IMR-90 (cell line): ENCODE results near the gene OR5M11. TPM values are rescaled to one million over a fixed set of nuclear protein-coding genes. Genes with fewer than 3 reads are reported as not detected.
"Not testable (repeated sequence)": the region's sequence is repeated elsewhere in the genome, so short reads cannot be mapped to it uniquely, and the experiment has no call there.

ENCODE experiments used
- ATAC-seq: fragments of 200-7000 bp; cut with Tn5 transposase; 2 replicates; pipeline ENCODE4 v1.9.1; 2020; ENCODE audit warnings: low read depth, mild to moderate bottlenecking, moderate library complexity
- BruUV-seq: library from RNA; stranded (reverse); fragments of 400-500 nt; replicated peaks from 2 replicates; lab custom pipeline; 2021; lab: Mats Ljungman, UMichigan
- CTCF ChIA-PET: fragments of 300-600 bp; formaldehyde crosslinking; extraction: SDS; loops from one replicate; lab custom pipeline; 2021; ENCODE audit warnings: antibody characterized with exemption; lab: Yijun Ruan, JAX
- POLR2A ChIA-PET: fragments of 300-600 bp; sonication (Branson Sonifier 250); formaldehyde crosslinking; loops from one replicate; lab custom pipeline; 2022; ENCODE audit warnings: antibody characterized with exemption; ENCODE audit not compliant: unreplicated experiment; lab: Charles Lee
- DNase-seq: peaks from one replicate; pipeline ENCODE4 v3.0.0; 2013
- H2AFZ ChIP-seq: replicated peaks from 2 replicates; pipeline ENCODE3; 2013; ENCODE audit warnings: low read length, mild to moderate bottlenecking; ENCODE audit not compliant: poor library complexity
- H2AK5ac ChIP-seq: 2 replicates; pipeline ENCODE4 v1.6.1; 2013; ENCODE audit warnings: low read depth, low read length, inconsistent platforms
- H2AK9ac ChIP-seq: replicated peaks from 2 replicates; pipeline ENCODE3; 2013; ENCODE audit warnings: mild to moderate bottlenecking, low read depth, low read length, moderate library complexity; ENCODE audit not compliant: poor library complexity
- H2BK120ac ChIP-seq: 2 replicates; pipeline ENCODE4 v1.6.1; 2013; ENCODE audit warnings: low read depth, low read length, inconsistent platforms
- H2BK15ac ChIP-seq: 3 replicates; pipeline ENCODE4 v1.6.1; 2013; ENCODE audit warnings: low read depth, low read length, inconsistent platforms
- H2BK20ac ChIP-seq: 2 replicates; pipeline ENCODE4 v1.6.1; 2013; ENCODE audit warnings: low read depth, mild to moderate bottlenecking, inconsistent platforms, low read length, moderate library complexity
- H2BK5ac ChIP-seq: 2 replicates; pipeline ENCODE4 v1.6.1; 2013; ENCODE audit warnings: mild to moderate bottlenecking, low read depth, low read length, inconsistent platforms; ENCODE audit not compliant: poor library complexity, severe bottlenecking
- H3K14ac ChIP-seq: replicated peaks from 2 replicates; pipeline ENCODE4 v1.6.1; 2013; ENCODE audit warnings: low read depth, low read length, inconsistent platforms
- H3K18ac ChIP-seq: 2 replicates; pipeline ENCODE4 v1.6.1; 2013; ENCODE audit warnings: low read depth, low read length, control low read depth
- H3K23ac ChIP-seq: 2 replicates; pipeline ENCODE4 v1.6.1; 2013; ENCODE audit warnings: low read depth, low read length, inconsistent platforms
- H3K27ac ChIP-seq: 2 replicates; pipeline ENCODE4 v1.5.1; 2013; ENCODE audit warnings: mild to moderate bottlenecking, control low read depth, low read length; ENCODE audit not compliant: insufficient read depth
- H3K27me3 ChIP-seq: 2 replicates; pipeline ENCODE4 v1.6.1; 2013; ENCODE audit warnings: low read length; ENCODE audit not compliant: control insufficient read depth, insufficient read depth
- H3K36me3 ChIP-seq: 2 replicates; pipeline ENCODE4 v1.6.1; 2013; ENCODE audit warnings: low read length, mixed read lengths; ENCODE audit not compliant: control insufficient read depth, insufficient read depth
- H3K4ac ChIP-seq: 2 replicates; pipeline ENCODE4 v1.6.1; 2013; ENCODE audit warnings: low read depth, low read length, inconsistent platforms
- H3K4me1 ChIP-seq: 2 replicates; pipeline ENCODE4 v1.6.1; 2013; ENCODE audit warnings: low read length, mixed read lengths; ENCODE audit not compliant: control insufficient read depth, insufficient read depth
- H3K4me2 ChIP-seq: 2 replicates; pipeline ENCODE4 v1.6.1; 2013; ENCODE audit warnings: low read depth, mild to moderate bottlenecking, control low read depth, low read length, moderate library complexity
- H3K4me3 ChIP-seq: 2 replicates; pipeline ENCODE4 v1.5.1; 2013; ENCODE audit warnings: low read depth, mild to moderate bottlenecking, control low read depth, low read length, moderate library complexity; ENCODE audit not compliant: insufficient read depth
- H3K56ac ChIP-seq: 2 replicates; pipeline ENCODE4 v1.6.1; 2013; ENCODE audit warnings: low read length, inconsistent platforms; ENCODE audit not compliant: insufficient read depth; ENCODE audit errors: extremely low read depth
- H3K79me1 ChIP-seq, 2 experiments: 2 replicates each; pipeline ENCODE4 v1.6.1; 2013; ENCODE audit warnings: low read length in 2 of 2, inconsistent platforms in 1 of 2, low read depth in 1 of 2
- H3K9ac ChIP-seq: 2 replicates; pipeline ENCODE4 v1.6.1; 2013; ENCODE audit warnings: low read depth, low read length, control low read depth
- H3K9me1 ChIP-seq: 2 replicates; pipeline ENCODE4 v1.6.1; 2013; ENCODE audit warnings: low read length, inconsistent platforms; ENCODE audit not compliant: insufficient read depth
- H3K9me3 ChIP-seq: 2 replicates; pipeline ENCODE4 v1.6.1; 2013; ENCODE audit warnings: low read length; ENCODE audit not compliant: control insufficient read depth, insufficient read depth
- H4K20me1 ChIP-seq: 2 replicates; pipeline ENCODE4 v1.6.1; 2013; ENCODE audit warnings: low read length, inconsistent platforms; ENCODE audit not compliant: insufficient read depth
- H4K5ac ChIP-seq: 2 replicates; pipeline ENCODE4 v1.6.1; 2013; ENCODE audit warnings: mild to moderate bottlenecking, low read depth, low read length, control low read depth
- H4K8ac ChIP-seq, 2 experiments: 2 replicates each; pipeline ENCODE4 v1.6.1; 2013; ENCODE audit warnings: low read depth in 2 of 2, low read length in 2 of 2, control low read depth in 1 of 2, inconsistent platforms in 1 of 2
- H4K91ac ChIP-seq: 2 replicates; pipeline ENCODE4 v1.6.1; 2013; ENCODE audit warnings: low read depth, low read length, inconsistent platforms; ENCODE audit not compliant: insufficient read depth
- WGBS, 2 experiments: methylation state at CpG; one replicate each; pipeline versions ENCODE4 v1.1.5 to v1.1.7; 2013; ENCODE audit warnings: missing lambda C conversion rate in 2 of 2; ENCODE audit not compliant: insufficient read length in 1 of 2; ENCODE audit errors: extremely low coverage in 2 of 2; 5-methylcytosine and 5-hydroxymethylcytosine counted together
- dilution Hi-C: fragments of 300-500 bp; cut with HindIII; formaldehyde crosslinking; loops from one replicate; pipeline ENCODE4 v1.14.3; 2018; ENCODE audit warnings: low sequenced_read_pairs; ENCODE audit not compliant: unreplicated experiment
- in situ Hi-C: fragments of 300-500 bp; cut with MboI; formaldehyde crosslinking; loops from 3 replicates; pipeline ENCODE4 v1.14.3; 2019; ENCODE audit warnings: low sequenced_read_pairs, inconsistent platforms, mixed read lengths
- intact Hi-C: fragments of 100-400 bp; cut with micrococcal nuclease; formaldehyde crosslinking; loops from 2 replicates; pipeline ENCODE4 v1.10.0; 2022
- polyA plus RNA-seq, 3 experiments: library from polyadenylated mRNA; depleted of rRNA; stranded (reverse); fragments of >200 nt; gene quantifications; 2 replicates each; pipeline ENCODE4 v1.2.3, GENCODE V29; 2012; ENCODE audit warnings: low replicate concordance in 1 of 3
- total RNA-seq: library from RNA; depleted of rRNA; stranded (reverse); fragments of >200 nt; gene quantifications from 2 replicates; pipeline ENCODE4 v1.2.3, GENCODE V29; 2012

OR5M11 gene
- total and polyA plus RNA-seq, 2 of the 4 experiments (the other 2 are of a cell fraction) = not detected

- H3K18ac ChIP-seq, ATAC-seq, H3K9me1 ChIP-seq, H3K4ac ChIP-seq, H3K4me1 ChIP-seq, H3K36me3 ChIP-seq, H4K20me1 ChIP-seq, intact Hi-C loops, H4K5ac ChIP-seq, H3K79me1 ChIP-seq, H3K56ac ChIP-seq, DNase-seq, H3K9me3 ChIP-seq, H2BK120ac ChIP-seq, H3K4me2 ChIP-seq, H3K27me3 ChIP-seq, dilution Hi-C loops, BruUV-seq, H2BK5ac ChIP-seq, in situ Hi-C loops, H3K9ac ChIP-seq, H2AK5ac ChIP-seq, H3K4me3 ChIP-seq, H2AK9ac ChIP-seq, H3K14ac ChIP-seq, H4K91ac ChIP-seq, H2AFZ ChIP-seq, H3K27ac ChIP-seq, H4K8ac ChIP-seq, CTCF ChIA-PET, POLR2A ChIA-PET, H2BK15ac ChIP-seq, H2BK20ac ChIP-seq, H3K23ac ChIP-seq: not testable (repeated sequence)
- 100% methylated on average over 5 of the region's 20 CpGs; no CpG with 5 or more reads in 1 of the 2 experiments for WGBS, 2 experiments
These were observed 49.1 kb upstream of the OR5M11 start for GRCh38 chr11:56592088-56592717.
